ENCODE measurements around the gene TRIM15. TPM values are rescaled to one million over a fixed set of nuclear protein-coding genes. Genes with fewer than 3 reads are reported as not detected.
"Not testable (repeated sequence)": the region's sequence is repeated elsewhere in the genome, so short reads cannot be mapped to it uniquely, and the experiment has no call there.

The TRIM15 gene
- not detected for total RNA-seq

DNA sequence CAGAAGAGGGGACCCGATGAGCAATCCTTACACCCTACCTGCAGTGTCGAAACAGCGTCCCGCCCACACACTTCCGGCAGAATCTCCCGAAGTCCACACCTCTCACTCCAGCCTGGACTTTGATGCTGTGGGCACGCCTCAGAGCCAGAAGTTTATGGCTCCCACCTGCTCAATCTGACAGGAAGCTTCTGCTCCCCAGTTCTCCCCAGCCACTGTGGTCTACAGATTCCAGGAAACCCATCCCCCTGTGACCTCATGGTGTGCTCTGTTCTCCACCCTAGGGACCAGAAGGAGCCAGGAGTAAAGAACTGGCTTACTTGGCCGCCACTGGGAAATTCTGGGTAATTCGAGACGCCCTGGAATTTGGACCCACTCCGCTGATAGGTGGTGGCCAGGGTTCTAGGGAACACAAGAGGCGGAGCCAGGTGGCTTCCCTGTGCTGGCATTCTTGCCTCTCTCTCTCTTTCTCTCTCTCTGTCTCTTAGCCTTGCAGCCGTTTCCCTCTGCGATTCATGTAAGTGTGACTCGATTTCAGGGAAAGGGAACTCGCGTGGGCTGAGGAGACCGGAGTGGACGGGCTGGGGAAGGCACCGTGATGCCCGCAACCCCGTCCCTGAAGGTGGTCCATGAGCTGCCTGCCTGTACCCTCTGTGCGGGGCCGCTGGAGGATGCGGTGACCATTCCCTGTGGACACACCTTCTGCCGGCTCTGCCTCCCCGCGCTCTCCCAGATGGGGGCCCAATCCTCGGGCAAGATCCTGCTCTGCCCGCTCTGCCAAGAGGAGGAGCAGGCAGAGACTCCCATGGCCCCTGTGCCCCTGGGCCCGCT is at the start of gene TRIM15:
TRIM15 (plus strand) TSS at position 457 of the 828 bp plus-strand sequence; CDS start at position 596, 139 bp downstream.
- H3K4me3 ChIP-seq = no peak within 1 kb of the TSS
- no peak within 1 kb of the TSS for H3K27ac ChIP-seq
- no peaks in the 10 kb centered on the region for H3K4me1 ChIP-seq
- DNase-seq (ENCODE audit: low spot score) = no peak
- H3K9me3 ChIP-seq = no peaks in the 10 kb centered on the region
- no peaks in the 10 kb centered on the region for H3K36me3 ChIP-seq
- no peaks in the 10 kb centered on the region for H3K27me3 ChIP-seq
- TF ChIP-seq, protein P1, sequence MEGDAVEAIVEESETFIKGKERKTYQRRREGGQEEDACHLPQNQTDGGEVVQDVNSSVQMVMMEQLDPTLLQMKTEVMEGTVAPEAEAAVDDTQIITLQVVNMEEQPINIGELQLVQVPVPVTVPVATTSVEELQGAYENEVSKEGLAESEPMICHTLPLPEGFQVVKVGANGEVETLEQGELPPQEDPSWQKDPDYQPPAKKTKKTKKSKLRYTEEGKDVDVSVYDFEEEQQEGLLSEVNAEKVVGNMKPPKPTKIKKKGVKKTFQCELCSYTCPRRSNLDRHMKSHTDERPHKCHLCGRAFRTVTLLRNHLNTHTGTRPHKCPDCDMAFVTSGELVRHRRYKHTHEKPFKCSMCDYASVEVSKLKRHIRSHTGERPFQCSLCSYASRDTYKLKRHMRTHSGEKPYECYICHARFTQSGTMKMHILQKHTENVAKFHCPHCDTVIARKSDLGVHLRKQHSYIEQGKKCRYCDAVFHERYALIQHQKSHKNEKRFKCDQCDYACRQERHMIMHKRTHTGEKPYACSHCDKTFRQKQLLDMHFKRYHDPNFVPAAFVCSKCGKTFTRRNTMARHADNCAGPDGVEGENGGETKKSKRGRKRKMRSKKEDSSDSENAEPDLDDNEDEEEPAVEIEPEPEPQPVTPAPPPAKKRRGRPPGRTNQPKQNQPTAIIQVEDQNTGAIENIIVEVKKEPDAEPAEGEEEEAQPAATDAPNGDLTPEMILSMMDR (IDR thresholded peaks at IDR 0.05) = no peak

DNA sequence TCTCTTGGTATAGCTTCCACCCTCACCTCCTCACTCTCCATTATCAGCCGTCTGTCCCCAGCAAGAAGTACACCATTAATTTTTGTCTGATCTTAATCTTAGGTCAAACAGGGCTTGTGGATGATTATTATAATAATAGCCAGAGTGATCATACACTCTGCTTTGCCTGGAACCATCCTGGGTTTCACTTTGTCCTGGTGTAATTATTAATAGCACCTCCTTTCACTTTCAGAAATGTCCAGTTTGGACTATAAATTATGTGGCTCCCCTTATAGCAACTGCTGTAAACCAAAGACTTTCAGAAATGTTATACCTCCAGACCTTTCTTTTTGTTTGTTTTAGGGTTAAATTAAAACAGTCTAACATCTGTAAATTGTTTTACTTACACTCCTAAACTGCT is 49.5 kb upstream of the TRIM15 start:
- TF ChIP-seq, protein P1 (IDR thresholded peaks at IDR 0.05) = no peak
- DNase-seq (ENCODE audit: low spot score) = no peak
- Histone ChIP-seq H3K27ac (no peak overlapping the region), H3K4me1 (no peaks in the 10 kb centered on the region), H3K4me3 (no peak overlapping the region), H3K9me3 (no peaks in the 10 kb centered on the region), H3K27me3 (peaks cover 0 to 5% of the 10 kb centered on the region in 2 donors), H3K36me3 (no peaks in the 10 kb centered on the region)

DNA sequence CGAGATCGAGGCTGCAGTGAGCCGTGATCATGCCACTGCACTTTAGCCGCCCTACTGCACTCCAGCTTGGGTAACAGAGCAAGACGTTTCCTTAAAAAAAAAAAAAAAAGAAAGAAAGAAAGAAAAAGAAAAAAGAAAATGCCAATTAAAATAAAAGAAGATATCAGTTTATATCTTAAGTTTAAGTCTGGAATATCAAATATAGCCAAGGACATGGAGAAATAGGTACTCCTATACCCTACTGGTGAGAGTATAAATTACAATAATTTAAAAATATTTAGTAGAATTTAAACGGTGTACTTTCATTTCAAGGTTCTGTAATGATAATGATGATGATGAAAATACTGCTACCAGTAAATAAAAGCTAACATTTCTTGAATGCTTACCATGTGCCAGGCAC is 46.6 kb upstream of the TRIM15 start:
- no peak overlapping the region for H3K27ac ChIP-seq
- no peak for DNase-seq (ENCODE audit: low spot score)
- no peaks in the 10 kb centered on the region for H3K27me3 ChIP-seq
- no peaks in the 10 kb centered on the region for H3K9me3 ChIP-seq
- H3K4me3 ChIP-seq = no peak overlapping the region
- TF ChIP-seq, protein P1 (IDR thresholded peaks at IDR 0.05) = no peak
- no peaks in the 10 kb centered on the region for H3K36me3 ChIP-seq
- no peaks in the 10 kb centered on the region for H3K4me1 ChIP-seq

DNA sequence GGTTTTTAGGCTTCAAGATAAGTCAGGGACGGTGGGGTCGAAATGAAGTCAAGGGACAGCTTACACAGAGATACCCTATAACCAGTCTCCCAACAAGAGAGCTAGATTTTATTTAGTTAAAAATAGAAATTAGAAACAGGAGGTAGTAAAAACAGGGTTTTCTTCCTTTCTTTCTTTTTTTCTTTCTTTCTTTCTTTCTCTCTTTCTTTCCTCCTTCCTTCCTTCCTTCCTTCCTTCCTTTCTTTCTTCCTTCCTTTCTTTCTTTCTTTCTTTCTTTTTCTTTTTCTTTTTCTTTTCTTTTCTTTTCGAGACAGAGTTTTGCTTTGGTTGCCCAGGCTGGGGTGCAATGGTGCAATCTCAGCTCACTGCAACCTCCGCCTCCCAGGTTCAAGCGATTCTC is 44.7 kb upstream of the TRIM15 start:
- H3K27me3 ChIP-seq; H3K9me3 ChIP-seq; H3K4me1 ChIP-seq; H3K27ac ChIP-seq; H3K36me3 ChIP-seq; DNase-seq (ENCODE audit: low spot score); H3K4me3 ChIP-seq: not testable (repeated sequence)

DNA sequence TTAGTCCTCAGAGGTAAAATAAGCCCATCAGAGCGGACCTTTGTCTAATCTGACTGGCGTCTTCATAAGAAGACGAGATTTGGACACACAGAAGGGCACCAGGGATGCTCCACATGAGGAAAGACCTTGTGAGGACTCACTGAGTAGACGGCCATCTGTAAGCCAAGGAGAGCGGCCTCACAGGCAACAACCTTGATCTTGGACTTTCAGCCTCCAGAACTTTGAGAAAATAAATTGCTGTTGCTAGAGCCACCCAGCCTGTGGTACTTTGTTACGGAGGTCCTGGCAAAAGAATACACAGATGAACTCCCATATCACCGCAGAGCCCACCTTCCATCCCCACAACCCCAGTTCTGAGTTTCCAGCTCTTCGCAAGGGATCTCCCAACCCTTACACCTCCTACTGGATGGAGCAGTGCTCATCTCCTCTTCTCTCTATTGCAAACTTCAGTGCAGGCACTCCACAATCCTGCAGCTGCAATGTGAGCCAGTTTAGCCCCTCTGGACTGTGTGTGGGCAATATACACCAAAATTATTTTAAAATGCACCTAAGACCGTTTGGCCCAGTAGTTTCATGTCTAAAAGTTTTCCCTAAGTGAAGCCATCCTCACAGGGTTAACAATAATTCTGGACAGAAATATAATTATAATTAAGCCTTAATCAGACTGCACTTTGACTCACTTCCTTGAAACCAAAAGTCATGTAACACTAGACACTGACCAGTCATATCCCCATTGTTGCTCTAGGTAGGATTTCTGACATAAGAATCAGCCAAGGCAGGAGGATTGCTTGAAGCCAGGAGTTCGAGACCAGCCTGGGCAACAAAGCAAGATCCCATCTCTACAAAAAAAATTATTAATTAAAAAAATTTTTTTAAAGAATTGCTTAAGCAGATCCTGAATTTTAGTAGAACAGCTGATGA is 41.6 kb upstream of the TRIM15 start:
- Histone ChIP-seq H3K27ac (no peak overlapping the region), H3K4me1 (no peaks in the 10 kb centered on the region), H3K9me3 (no peaks in the 10 kb centered on the region), H3K27me3 (no peaks in the 10 kb centered on the region), H3K36me3 (no peaks in the 10 kb centered on the region), H3K4me3 (no peak overlapping the region)
- no peak for DNase-seq (ENCODE audit: low spot score)
- TF ChIP-seq, protein P1 (IDR thresholded peaks at IDR 0.05) = no peak

DNA sequence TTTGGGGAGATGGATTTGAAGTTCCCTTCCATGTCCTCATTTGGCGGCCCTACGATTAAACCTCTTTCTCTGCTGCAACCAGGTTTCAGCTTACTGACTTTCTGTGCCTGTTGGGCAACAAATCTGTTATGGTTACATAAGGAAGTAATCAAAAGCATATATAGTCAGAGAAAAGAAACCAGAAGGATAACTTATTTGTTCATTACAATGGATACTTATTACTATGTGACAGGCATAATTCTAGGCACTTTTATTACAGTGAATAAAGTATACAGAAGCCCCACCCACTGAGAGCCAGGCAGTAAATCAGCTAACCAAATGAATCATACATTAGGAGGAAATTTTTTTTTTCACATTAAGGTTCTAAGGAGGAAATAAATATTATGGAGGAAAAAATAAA is 40.8 kb upstream of the TRIM15 start:
- H3K9me3 ChIP-seq = no peaks in the 10 kb centered on the region
- H3K27ac ChIP-seq = no peak overlapping the region
- H3K27me3 ChIP-seq = peaks cover 0 to under 1% of the 10 kb centered on the region in 2 donors
- TF ChIP-seq, protein P1 (IDR thresholded peaks at IDR 0.05) = no peak
- H3K36me3 ChIP-seq = no peaks in the 10 kb centered on the region
- no peak for DNase-seq (ENCODE audit: low spot score)
- H3K4me3 ChIP-seq = no peak overlapping the region
- peaks cover 0 to under 1% of the 10 kb centered on the region in 2 donors for H3K4me1 ChIP-seq
